Measurements from ENCODE around the gene ARHGAP26.

DNA sequence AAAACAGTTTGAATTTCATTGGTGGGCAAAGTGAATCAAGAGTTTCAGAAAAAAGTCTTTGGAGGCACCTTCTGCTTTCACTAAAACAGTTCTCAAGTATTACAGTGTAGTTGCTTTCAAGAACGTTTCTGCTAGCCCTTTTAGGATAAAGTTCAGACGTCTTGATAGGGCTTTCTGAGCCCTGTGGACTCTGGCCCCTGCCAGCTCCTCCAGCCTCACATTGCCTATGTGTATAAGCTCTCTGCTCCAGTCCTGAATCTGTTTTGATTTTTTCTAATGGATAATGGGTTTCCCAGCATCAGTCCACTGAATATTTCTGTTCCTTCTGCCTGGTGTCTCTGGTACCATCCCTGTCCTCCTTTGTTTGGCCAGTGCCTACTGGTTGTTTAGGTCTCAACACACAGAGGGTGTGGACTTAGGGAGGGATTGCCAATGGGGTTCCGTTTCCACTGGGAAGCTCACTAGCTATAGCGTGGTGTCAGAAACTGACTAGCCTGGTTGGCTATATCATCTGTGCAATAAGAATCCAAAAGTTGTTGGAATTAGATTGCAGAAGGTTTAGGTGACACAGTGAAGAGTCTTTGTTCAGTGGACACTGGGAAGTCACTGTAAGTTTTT, 26.4 kb downstream of the ARHGAP26 start:
- TF ChIP-seq, protein P1, sequence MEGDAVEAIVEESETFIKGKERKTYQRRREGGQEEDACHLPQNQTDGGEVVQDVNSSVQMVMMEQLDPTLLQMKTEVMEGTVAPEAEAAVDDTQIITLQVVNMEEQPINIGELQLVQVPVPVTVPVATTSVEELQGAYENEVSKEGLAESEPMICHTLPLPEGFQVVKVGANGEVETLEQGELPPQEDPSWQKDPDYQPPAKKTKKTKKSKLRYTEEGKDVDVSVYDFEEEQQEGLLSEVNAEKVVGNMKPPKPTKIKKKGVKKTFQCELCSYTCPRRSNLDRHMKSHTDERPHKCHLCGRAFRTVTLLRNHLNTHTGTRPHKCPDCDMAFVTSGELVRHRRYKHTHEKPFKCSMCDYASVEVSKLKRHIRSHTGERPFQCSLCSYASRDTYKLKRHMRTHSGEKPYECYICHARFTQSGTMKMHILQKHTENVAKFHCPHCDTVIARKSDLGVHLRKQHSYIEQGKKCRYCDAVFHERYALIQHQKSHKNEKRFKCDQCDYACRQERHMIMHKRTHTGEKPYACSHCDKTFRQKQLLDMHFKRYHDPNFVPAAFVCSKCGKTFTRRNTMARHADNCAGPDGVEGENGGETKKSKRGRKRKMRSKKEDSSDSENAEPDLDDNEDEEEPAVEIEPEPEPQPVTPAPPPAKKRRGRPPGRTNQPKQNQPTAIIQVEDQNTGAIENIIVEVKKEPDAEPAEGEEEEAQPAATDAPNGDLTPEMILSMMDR (IDR thresholded peaks at IDR 0.05; ENCODE audit: low read depth, low read length, poor library complexity, severe bottlenecking) = no peak
- TF ChIP-seq EZH2phosphoT487 (IDR thresholded peaks at IDR 0.05; ENCODE audit: borderline replicate concordance, low read length) = no peak

All from DOHH2 (cell line).